Effector memory CD8-positive, alpha-beta T cell (primary cell): ENCODE data around the gene FUT6.

Experiments
- ATAC-seq: fragments of 150-1000 bp; cut with Tn5 transposase; replicated peaks from 2 replicates; pipeline ENCODE4 v1.10.0; 2021; ENCODE audit warnings: mild to moderate bottlenecking, moderate library complexity
- DNase-seq, 3 experiments: peaks; one replicate each; pipeline ENCODE4 v3.0.0; 2021
- H3K27ac Mint-ChIP-seq, 2 donors: one replicate each; pipeline ENCODE4 v1.8.0; 2022; ENCODE audit warnings: mild to moderate bottlenecking in 2 of 2, mixed read lengths in 2 of 2, moderate library complexity in 2 of 2
- H3K27me3 Mint-ChIP-seq, 2 donors: one replicate each; pipeline ENCODE4 v1.8.0; 2022; ENCODE audit warnings: mixed read lengths in 2 of 2
- H3K36me3 Mint-ChIP-seq: one replicate; pipeline ENCODE4 v1.8.0; 2022; ENCODE audit warnings: mild to moderate bottlenecking, moderate library complexity, mixed read lengths; ENCODE audit not compliant: insufficient read depth
- H3K4me1 Mint-ChIP-seq, 2 donors: one replicate each; pipeline ENCODE4 v1.8.0; 2022; ENCODE audit warnings: low read depth in 2 of 2, mixed read lengths in 2 of 2
- H3K4me3 Mint-ChIP-seq, 2 donors: one replicate each; pipeline ENCODE4 v1.8.0; 2022; ENCODE audit warnings: mild to moderate bottlenecking in 2 of 2, mixed read lengths in 2 of 2, moderate library complexity in 2 of 2
- H3K9me3 Mint-ChIP-seq, 2 donors: one replicate each; pipeline ENCODE4 v1.8.0; 2022; ENCODE audit warnings: mixed read lengths in 2 of 2

The FUT6 gene

DNA sequence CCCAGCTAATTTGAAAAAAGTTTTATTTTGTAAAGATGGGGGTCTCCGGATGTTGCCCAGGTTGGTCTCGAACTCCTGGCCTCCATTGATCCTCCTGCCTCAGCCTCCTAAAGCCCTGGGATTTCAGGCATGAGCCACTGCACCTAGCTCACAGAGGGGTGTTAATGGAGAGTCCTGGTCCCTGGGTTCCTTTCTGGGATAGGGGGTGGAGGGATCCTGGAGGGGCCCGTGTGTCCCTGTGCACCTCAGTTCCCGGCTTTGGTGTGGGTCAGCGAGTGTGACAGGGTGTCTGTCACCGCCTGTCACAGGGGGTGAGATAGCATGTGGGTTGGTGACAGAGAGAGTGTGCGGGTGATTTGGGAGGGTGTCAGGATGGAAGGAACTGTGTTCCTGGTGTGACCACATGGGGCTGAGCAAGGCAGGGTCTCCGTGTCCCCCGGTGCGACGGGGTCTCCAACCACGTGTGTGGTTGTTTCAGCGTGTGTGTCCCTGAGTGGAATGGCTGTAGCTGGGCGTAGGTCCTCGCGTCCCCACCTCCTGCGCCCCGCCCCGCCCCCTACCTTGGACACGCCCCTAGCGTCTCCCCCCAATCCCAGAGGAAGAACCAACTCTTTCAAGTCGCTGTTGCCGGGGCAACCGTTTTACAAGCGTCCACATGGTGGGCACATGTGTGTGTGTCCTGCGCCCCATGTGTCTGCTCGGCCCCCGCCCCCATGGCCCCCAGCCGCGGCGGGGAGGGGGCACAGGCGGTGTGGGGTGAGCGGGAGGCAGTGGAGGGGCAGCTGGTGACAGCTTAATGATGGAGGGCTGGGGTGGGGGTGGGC, 37.5 kb downstream of the FUT6 start:
- Mint-ChIP-seq H3K27ac (peak overlapping the region in 1 of 2 donors; percentile 49), H3K9me3 (no peaks in the 10 kb centered on the region), H3K4me3 (peak overlapping the region; percentile 14 to 27), H3K4me1 (peaks cover 13 to 14% of the 10 kb centered on the region in 2 donors), H3K36me3 (peaks cover 4% of the 10 kb centered on the region), H3K27me3 (peaks cover 36 to 68% of the 10 kb centered on the region in 2 donors)
- ATAC-seq: no peak
- DNase-seq: no peak

GRCh38 chr19:5800361-5801270, 38.9 kb downstream of the FUT6 start:
- peaks cover 3% of the 10 kb centered on the region for H3K36me3 Mint-ChIP-seq
- H3K9me3 Mint-ChIP-seq: no peaks in the 10 kb centered on the region
- H3K4me1 Mint-ChIP-seq: peaks cover 13 to 14% of the 10 kb centered on the region in 2 donors
- no peak overlapping the region for H3K27ac Mint-ChIP-seq
- no peak for DNase-seq
- H3K27me3 Mint-ChIP-seq: peaks cover 36 to 68% of the 10 kb centered on the region in 2 donors
- ATAC-seq: no peak
- no peak overlapping the region for H3K4me3 Mint-ChIP-seq

DNA sequence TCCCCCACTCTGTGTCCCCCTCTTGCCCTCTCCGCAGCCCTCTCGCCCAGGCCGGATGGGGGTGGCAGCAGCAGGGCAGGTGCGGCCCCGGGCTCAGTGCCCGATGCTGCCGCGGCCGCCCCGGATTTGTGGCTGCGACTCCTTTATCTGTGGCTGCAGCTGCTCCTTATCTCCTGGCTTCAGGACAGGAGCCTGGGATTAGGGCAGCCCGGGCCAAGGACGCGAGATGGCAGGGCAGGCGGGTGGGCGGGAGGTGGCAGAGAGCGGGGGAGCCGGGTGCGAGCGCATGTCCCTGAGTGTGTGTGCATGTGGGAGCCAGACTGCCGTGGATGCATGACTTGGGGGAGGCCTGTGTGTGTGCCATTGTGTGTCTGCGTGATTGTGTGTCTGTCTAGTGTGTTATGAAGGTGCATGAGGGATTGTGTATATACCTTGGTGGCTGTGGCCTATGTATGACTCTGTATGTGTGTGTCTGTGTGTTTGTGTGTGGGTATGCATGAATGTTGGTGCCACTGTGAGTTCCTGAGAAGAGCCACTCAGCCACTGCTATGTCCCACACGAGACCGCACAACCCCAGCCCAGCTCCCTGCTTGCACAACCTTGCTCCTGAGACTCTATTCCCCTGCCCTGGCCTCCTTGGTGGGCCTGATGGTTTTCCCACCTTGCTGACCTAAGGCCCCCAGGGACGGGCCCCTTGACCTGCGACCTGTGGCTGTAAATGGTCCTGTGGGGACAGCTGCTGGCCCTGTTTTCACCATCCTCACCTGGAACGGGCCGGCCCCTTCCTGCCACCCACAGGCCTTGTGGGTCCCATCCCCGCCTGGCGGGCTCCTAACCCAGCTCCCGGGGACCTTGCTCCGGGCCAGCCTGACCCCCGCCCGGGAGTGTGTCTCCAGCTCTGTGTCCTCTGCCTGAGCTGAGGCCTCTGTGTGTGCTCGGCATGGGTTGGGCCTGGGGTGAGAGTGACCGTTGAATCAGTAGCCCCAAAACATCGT, 40.0 kb downstream of the FUT6 start:
- DNase-seq: no peak
- H3K27me3 Mint-ChIP-seq: peaks cover 36 to 68% of the 10 kb centered on the region in 2 donors
- no peaks in the 10 kb centered on the region for H3K36me3 Mint-ChIP-seq
- no peak overlapping the region for H3K4me3 Mint-ChIP-seq
- H3K9me3 Mint-ChIP-seq: no peaks in the 10 kb centered on the region
- ATAC-seq: no peak
- peaks cover 12 to 14% of the 10 kb centered on the region in 2 donors for H3K4me1 Mint-ChIP-seq
- peak overlapping the region in 1 of 2 donors; percentile 56 for H3K27ac Mint-ChIP-seq

DNA sequence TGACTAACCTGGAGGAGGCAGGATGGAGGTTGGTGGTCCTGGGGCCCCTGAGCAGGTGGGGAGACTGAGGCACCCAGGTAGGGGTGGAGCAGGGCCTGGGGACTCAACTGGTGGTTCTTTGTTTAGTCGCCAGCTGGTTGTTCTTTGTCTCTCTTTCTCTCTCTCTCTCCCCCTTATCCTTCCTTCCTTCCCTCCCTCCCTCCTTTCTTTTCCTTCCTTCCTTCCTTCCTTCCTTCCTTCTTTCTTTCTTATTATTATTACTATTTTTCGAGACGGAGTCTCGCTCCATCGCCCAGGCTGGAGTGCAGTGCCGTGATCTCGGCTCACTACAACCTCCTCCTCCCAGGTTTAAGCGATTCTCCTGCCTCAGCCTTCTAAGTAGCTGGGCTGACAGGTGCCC, 41.3 kb downstream of the FUT6 start:
- H3K4me1 Mint-ChIP-seq: peaks cover 1 to 3% of the 10 kb centered on the region in 2 donors
- peaks cover 36 to 56% of the 10 kb centered on the region in 2 donors for H3K27me3 Mint-ChIP-seq
- no peak for ATAC-seq
- H3K36me3 Mint-ChIP-seq: no peaks in the 10 kb centered on the region
- H3K27ac Mint-ChIP-seq: no peak overlapping the region
- no peak overlapping the region for H3K4me3 Mint-ChIP-seq
- DNase-seq: no peak
- H3K9me3 Mint-ChIP-seq: no peaks in the 10 kb centered on the region

DNA sequence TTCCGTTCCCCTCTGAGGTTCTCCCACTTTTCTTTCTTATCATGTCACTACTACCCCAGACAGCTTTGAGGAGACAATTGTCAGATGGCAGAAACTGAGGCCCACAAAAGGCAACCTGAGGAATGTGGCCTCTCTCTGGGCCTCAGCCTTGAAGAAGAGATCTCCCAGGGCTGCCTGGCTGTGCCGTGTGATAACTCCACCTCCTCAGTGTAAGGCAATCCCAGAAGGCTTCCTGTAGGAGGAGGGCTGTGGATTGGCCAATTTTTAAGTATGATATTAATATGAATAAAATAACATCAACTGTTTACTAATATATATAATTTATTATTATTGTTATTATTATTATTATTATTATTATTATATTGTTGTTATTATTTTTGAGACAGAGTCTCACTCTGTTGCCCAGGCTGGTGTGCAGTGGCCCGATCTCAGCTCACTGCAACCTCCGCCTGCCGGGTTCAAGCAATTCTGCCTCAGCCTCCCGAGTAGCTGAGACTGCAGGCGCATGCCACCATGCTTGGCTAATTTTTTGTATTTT, 44.1 kb downstream of the FUT6 start:
- Mint-ChIP-seq H3K9me3 (peaks cover 0 to 2% of the 10 kb centered on the region in 2 donors), H3K27me3 (peaks cover 26 to 30% of the 10 kb centered on the region in 2 donors), H3K4me1 (peaks cover 6 to 7% of the 10 kb centered on the region in 2 donors), H3K4me3 (no peak overlapping the region), H3K36me3 (peaks cover 11% of the 10 kb centered on the region), H3K27ac (no peak overlapping the region)
- ATAC-seq (no peak), DNase-seq (no peak)

DNA sequence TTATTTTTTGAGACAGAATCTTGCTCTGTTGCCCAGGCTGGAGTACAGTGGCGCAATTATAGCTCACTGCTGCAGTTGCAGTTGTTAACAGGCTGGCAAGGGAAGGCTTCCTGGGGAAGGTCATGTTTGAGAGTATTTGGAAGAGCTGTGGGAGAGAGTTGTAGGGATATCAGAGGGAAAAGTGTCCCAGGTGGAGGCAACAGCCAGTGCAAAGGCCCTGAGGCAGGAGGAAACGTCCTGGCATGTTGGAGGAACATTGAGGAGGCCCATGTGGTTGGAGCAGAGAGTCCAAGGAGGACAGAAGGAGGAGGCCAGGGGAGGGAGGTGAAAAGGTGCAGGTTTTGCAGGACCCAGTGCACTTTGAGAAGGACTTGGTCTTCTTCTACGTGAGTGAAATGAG, 46.3 kb downstream of the FUT6 start:
- DNase-seq: no peak
- Mint-ChIP-seq H3K4me3 (no peak overlapping the region), H3K9me3 (peaks cover 0 to 2% of the 10 kb centered on the region in 2 donors), H3K27ac (no peak overlapping the region), H3K4me1 (peaks cover 11 to 15% of the 10 kb centered on the region in 2 donors), H3K27me3 (peaks cover 5 to 8% of the 10 kb centered on the region in 2 donors), H3K36me3 (peaks cover 31% of the 10 kb centered on the region)
- ATAC-seq: no peak

- H3K9me3 Mint-ChIP-seq: peaks cover 0 to 2% of the 10 kb centered on the region in 2 donors
- H3K27me3 Mint-ChIP-seq: no peaks in the 10 kb centered on the region
- peaks cover 11 to 15% of the 10 kb centered on the region in 2 donors for H3K4me1 Mint-ChIP-seq
- no peak overlapping the region for H3K27ac Mint-ChIP-seq
- H3K4me3 Mint-ChIP-seq: no peak overlapping the region
- ATAC-seq: no peak
- H3K36me3 Mint-ChIP-seq: peaks cover 40% of the 10 kb centered on the region
- DNase-seq: no peak
Observed at GRCh38 chr19:5792224-5792623, 47.3 kb downstream of the FUT6 start.

GRCh38 chr19:5790559-5791520, 48.7 kb downstream of the FUT6 start, which contains the start of gene DUS3L:
Gene DUS3L (minus strand): TSS chr19:5791163. CDS start chr19:5791141, 22 bp downstream.
- peaks cover 53% of the 10 kb centered on the region for H3K36me3 Mint-ChIP-seq
- H3K4me3 Mint-ChIP-seq: peak within 1 kb of the TSS; percentile 91 to 95
- no peaks in the 10 kb centered on the region for H3K27me3 Mint-ChIP-seq
- peak within 1 kb of the TSS; percentile 99 for H3K27ac Mint-ChIP-seq
- DNase-seq: peak; percentile 93
- ATAC-seq: peak; percentile 93
- peaks cover 0 to 2% of the 10 kb centered on the region in 2 donors for H3K9me3 Mint-ChIP-seq
- H3K4me1 Mint-ChIP-seq: peaks cover 15% of the 10 kb centered on the region in 2 donors

DNA sequence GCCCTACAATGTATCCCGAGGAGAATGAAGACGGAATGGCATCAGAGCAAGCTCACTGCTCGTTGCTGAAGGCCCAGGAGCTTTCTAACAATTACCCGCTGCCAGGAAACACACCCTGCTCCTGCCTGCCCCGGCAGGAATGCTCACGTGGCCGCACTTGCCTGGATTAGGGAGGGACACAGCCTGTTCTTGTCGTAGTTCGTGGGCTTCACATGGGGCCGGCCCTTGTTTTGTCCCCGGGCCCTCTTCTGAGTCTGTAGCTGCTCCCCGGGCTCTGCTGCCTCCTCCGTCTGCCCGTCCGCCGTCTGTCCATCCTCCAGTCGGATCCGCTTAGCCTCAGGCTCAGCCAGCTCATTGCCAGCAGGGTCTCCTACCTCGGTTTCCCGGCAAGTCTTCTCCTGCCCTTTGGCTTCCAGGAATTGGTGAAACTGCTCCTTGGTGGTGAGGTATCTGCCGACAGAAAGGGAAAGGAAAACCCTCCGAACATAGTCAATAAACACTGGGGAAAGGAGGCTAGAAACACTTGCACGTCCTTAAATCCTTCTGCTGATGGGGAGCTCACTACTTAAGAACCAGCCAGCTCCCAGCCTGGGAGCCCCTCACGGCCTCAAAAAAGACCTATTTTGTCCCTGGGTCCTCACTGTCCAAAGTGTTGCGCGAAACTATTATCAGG, 49.5 kb downstream of the FUT6 start:
- ATAC-seq (no peak), DNase-seq (no peak)
- H3K27me3 Mint-ChIP-seq: no peaks in the 10 kb centered on the region
- peaks cover 0 to 2% of the 10 kb centered on the region in 2 donors for H3K9me3 Mint-ChIP-seq
- peak overlapping the region; percentile 99 for H3K27ac Mint-ChIP-seq
- peaks cover 15% of the 10 kb centered on the region in 2 donors for H3K4me1 Mint-ChIP-seq
- H3K36me3 Mint-ChIP-seq: peaks cover 59% of the 10 kb centered on the region
- peak overlapping the region; percentile 91 to 95 for H3K4me3 Mint-ChIP-seq

DNA sequence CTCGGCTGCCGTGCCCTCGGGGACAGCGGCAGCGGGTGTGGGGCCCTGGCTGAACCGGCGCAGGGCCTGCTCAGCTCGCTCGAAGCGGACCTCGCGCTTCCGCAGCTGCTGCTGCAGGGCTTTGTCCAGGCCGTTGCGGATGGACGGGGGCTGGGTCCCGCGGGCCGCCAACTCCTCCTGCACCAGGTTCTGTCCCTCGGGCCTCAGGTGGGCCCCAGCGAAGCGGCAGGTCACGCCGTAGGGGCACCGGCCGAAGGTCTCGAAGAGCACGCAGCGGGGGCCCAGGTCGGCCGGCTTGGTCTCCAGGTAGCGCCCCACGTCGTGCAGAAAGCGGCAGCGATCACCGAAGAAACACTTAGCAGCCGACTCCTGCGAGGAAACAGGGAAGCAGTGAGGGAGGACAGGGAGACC, 50.1 kb downstream of the FUT6 start:
- ATAC-seq (no peak), DNase-seq (no peak)
- Mint-ChIP-seq H3K4me3 (peak overlapping the region; percentile 91 to 95), H3K4me1 (peaks cover 15% of the 10 kb centered on the region in 2 donors), H3K27ac (no peak overlapping the region), H3K27me3 (no peaks in the 10 kb centered on the region), H3K9me3 (peaks cover 0 to 2% of the 10 kb centered on the region in 2 donors), H3K36me3 (peaks cover 60% of the 10 kb centered on the region)

GRCh38 chr19:5788422-5788821, 51.1 kb downstream of the FUT6 start:
- peak overlapping the region in 1 of 2 donors; percentile 54 for H3K4me3 Mint-ChIP-seq
- no peaks in the 10 kb centered on the region for H3K27me3 Mint-ChIP-seq
- DNase-seq (no peak), ATAC-seq (no peak)
- peaks cover 15% of the 10 kb centered on the region in 2 donors for H3K4me1 Mint-ChIP-seq
- H3K9me3 Mint-ChIP-seq: peaks cover 0 to 2% of the 10 kb centered on the region in 2 donors
- peak overlapping the region in 1 of 2 donors; percentile 77 for H3K27ac Mint-ChIP-seq
- H3K36me3 Mint-ChIP-seq: peaks cover 65% of the 10 kb centered on the region
